GM12874 (cell line): ENCODE results near the gene SLC35E1.

Experiments used
- CTCF ChIP-seq: IDR thresholded peaks from 2 replicates; pipeline ENCODE4 v1.5.1; 2011; ENCODE audit warnings: low read depth, mild to moderate bottlenecking, control low read depth, low read length, moderate library complexity; ENCODE audit not compliant: insufficient read depth

SLC35E1 gene

GRCh38 chr19:16605553-16605994 is 33.4 kb upstream of the SLC35E1 start:
- no peak for TF ChIP-seq CTCF

GRCh38 chr19:16605115-16605514 is 32.9 kb upstream of the SLC35E1 start:
- no peak for TF ChIP-seq CTCF

GRCh38 chr19:16604615-16605014 is 32.4 kb upstream of the SLC35E1 start:
- no peak for TF ChIP-seq CTCF

- no peak for TF ChIP-seq CTCF
These were observed 30.9 kb upstream of the SLC35E1 start for GRCh38 chr19:16603090-16603489.

- no peak for TF ChIP-seq CTCF
These were observed 29.3 kb upstream of the SLC35E1 start for GRCh38 chr19:16601378-16602052.

- TF ChIP-seq CTCF = no peak
These were observed 28.6 kb upstream of the SLC35E1 start for GRCh38 chr19:16600824-16601223.

- no peak for TF ChIP-seq CTCF
These were observed 27.6 kb upstream of the SLC35E1 start for GRCh38 chr19:16599655-16600346.
